Smooth muscle cell (in vitro differentiated cells): ENCODE results near the gene NOX4. TPM values are rescaled to one million over a fixed set of nuclear protein-coding genes. Genes with fewer than 3 reads are reported as not detected.

Source experiments
- DNase-seq: peaks from one replicate; lab custom pipeline; 2025; ENCODE audit not compliant: unreplicated experiment; lab: John Stamatoyannopoulos, UW
- H2AFZ ChIP-seq: fragments of 200-600 bp; sonication (generic); 2 replicates; pipeline ENCODE4 v1.6.0; 2016; ENCODE audit warnings: antibody characterized with exemption, low read depth, mild to moderate bottlenecking
- H3F3A ChIP-seq: fragments of 200-600 bp; sonication (generic); 2 replicates; pipeline ENCODE4 v1.6.0; 2017; ENCODE audit warnings: antibody characterized with exemption, low read depth
- H3K27ac ChIP-seq: fragments of 200-600 bp; sonication (generic); 2 replicates; pipeline ENCODE4 v1.5.1; 2016; ENCODE audit warnings: low read depth, mild to moderate bottlenecking
- H3K27me3 ChIP-seq: fragments of 200-600 bp; sonication (generic); 2 replicates; pipeline ENCODE4 v1.6.1; 2016; ENCODE audit warnings: low read depth, mild to moderate bottlenecking
- H3K36me3 ChIP-seq: fragments of 200-600 bp; sonication (generic); 2 replicates; pipeline ENCODE4 v1.5.1; 2016; ENCODE audit warnings: low read depth
- H3K4me1 ChIP-seq: fragments of 200-600 bp; sonication (generic); 2 replicates; pipeline ENCODE4 v1.5.1; 2016; ENCODE audit warnings: low read depth
- H3K4me2 ChIP-seq: fragments of 200-600 bp; sonication (generic); 2 replicates; pipeline ENCODE4 v1.6.0; 2016; ENCODE audit warnings: mild to moderate bottlenecking
- H3K4me3 ChIP-seq: fragments of 200-600 bp; sonication (generic); 2 replicates; pipeline ENCODE4 v1.5.1; 2016; ENCODE audit warnings: mild to moderate bottlenecking
- H3K79me2 ChIP-seq: fragments of 200-600 bp; sonication (generic); 2 replicates; pipeline ENCODE4 v1.6.0; 2016; ENCODE audit warnings: low read depth, mild to moderate bottlenecking
- H3K9ac ChIP-seq: fragments of 200-600 bp; sonication (generic); 2 replicates; pipeline ENCODE4 v1.6.0; 2016; ENCODE audit warnings: low read depth
- H3K9me3 ChIP-seq: fragments of 200-600 bp; sonication (generic); replicated peaks from 2 replicates; pipeline ENCODE4 v1.5.1; 2016; ENCODE audit warnings: low read depth
- H4K20me1 ChIP-seq: fragments of 200-600 bp; sonication (generic); 2 replicates; pipeline ENCODE4 v1.6.0; 2016; ENCODE audit warnings: low read depth
- WGBS: methylation state at CpG from one replicate; pipeline ENCODE4 v1.1.7; 2016; ENCODE audit warnings: low lambda C conversion rate; 5-methylcytosine and 5-hydroxymethylcytosine counted together
- polyA plus RNA-seq: library from polyadenylated mRNA; unstranded; fragments of >200 nt; fragmentation: Nextera tagmentation; extraction: Ambion mirVana; gene quantifications from 2 replicates; pipeline ENCODE4 v1.2.1, GENCODE V29; 2016
- total RNA-seq: library from RNA; depleted of rRNA; stranded (reverse); fragments of >200 nt; gene quantifications from 2 replicates; pipeline ENCODE4 v1.2.3, GENCODE V29; 2014
- TF ChIP-seq, protein P1 (sequence below): fragments of 200-600 bp; sonication (generic); IDR thresholded peaks from 2 replicates; pipeline ENCODE4 v1.5.1; 2017; ENCODE audit warnings: borderline replicate concordance, mild to moderate bottlenecking, antibody characterized with exemption; ENCODE audit not compliant: insufficient read depth, poor library complexity, severe bottlenecking

Gene NOX4
- total and polyA plus RNA-seq, 2 experiments from 2014 or later: 7.3 to 31.9 TPM

DNA sequence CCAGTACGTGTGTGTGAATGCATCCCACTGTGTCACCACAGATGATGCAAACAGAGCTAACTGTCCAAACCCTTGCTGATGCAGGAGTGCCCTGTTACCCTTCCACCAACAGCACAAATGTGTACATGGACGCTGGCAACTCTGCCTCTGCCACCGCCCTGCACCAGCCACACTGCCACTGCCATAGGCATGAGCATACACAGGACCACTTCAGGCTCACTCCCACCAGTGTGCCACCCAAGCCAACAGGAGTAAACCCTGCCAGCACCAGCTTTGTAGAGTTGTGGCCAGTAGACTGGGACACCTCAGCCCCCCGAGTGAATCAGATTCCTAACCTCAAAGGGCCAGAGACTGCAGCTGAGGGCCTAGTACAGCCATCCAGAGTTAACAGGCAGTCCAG lies 34.0 kb downstream of the NOX4 start:
- no peaks in the 10 kb centered on the region for H3K27me3 ChIP-seq
- H3K4me1 ChIP-seq: no peaks in the 10 kb centered on the region
- H3K36me3 ChIP-seq: no peaks in the 10 kb centered on the region
- TF ChIP-seq, protein P1, sequence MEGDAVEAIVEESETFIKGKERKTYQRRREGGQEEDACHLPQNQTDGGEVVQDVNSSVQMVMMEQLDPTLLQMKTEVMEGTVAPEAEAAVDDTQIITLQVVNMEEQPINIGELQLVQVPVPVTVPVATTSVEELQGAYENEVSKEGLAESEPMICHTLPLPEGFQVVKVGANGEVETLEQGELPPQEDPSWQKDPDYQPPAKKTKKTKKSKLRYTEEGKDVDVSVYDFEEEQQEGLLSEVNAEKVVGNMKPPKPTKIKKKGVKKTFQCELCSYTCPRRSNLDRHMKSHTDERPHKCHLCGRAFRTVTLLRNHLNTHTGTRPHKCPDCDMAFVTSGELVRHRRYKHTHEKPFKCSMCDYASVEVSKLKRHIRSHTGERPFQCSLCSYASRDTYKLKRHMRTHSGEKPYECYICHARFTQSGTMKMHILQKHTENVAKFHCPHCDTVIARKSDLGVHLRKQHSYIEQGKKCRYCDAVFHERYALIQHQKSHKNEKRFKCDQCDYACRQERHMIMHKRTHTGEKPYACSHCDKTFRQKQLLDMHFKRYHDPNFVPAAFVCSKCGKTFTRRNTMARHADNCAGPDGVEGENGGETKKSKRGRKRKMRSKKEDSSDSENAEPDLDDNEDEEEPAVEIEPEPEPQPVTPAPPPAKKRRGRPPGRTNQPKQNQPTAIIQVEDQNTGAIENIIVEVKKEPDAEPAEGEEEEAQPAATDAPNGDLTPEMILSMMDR: no peak
- no peak overlapping the region for H3K4me3 ChIP-seq
- H3K9me3 ChIP-seq: no peaks in the 10 kb centered on the region
- H2AFZ ChIP-seq: no peak overlapping the region
- H3F3A ChIP-seq: no peaks in the 10 kb centered on the region
- peaks cover 10% of the 10 kb centered on the region for H3K79me2 ChIP-seq
- H3K4me2 ChIP-seq: no peak overlapping the region
- 93% methylated on average over 4 of the region's 4 CpGs for WGBS
- no peak overlapping the region for H3K27ac ChIP-seq
- H3K9ac ChIP-seq: no peak overlapping the region
- no peak for DNase-seq
- H4K20me1 ChIP-seq: no peaks in the 10 kb centered on the region

DNA sequence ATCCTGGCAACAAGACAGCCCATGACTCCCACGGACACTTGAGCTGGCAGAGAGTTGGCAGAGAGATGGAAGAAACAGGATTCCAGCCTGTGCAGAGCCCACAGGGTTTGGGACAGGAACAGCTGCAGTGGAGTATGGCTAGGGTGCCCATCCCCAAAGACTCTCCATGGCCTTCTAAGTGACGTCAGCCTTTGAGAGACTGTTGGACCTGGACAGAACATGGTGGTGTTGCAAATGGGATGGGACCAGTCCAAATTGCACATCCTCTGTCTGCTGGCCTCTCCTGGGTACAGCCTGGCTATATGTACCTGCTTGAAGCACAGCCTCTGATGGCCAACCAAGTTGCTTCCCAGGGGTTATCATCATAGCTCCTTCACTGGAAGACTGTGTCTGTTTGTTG lies 34.5 kb downstream of the NOX4 start:
- Histone ChIP-seq H4K20me1 (no peaks in the 10 kb centered on the region), H3F3A (no peaks in the 10 kb centered on the region), H3K27me3 (no peaks in the 10 kb centered on the region), H3K9me3 (no peaks in the 10 kb centered on the region), H3K4me1 (no peaks in the 10 kb centered on the region), H3K36me3 (no peaks in the 10 kb centered on the region), H3K27ac (no peak overlapping the region), H3K4me2 (no peak overlapping the region), H3K79me2 (peaks cover 10% of the 10 kb centered on the region), H3K9ac (no peak overlapping the region), H2AFZ (no peak overlapping the region), H3K4me3 (no peak overlapping the region)
- 96% methylated on average over 2 of the region's 2 CpGs for WGBS
- no peak for DNase-seq
- TF ChIP-seq, protein P1: no peak

DNA sequence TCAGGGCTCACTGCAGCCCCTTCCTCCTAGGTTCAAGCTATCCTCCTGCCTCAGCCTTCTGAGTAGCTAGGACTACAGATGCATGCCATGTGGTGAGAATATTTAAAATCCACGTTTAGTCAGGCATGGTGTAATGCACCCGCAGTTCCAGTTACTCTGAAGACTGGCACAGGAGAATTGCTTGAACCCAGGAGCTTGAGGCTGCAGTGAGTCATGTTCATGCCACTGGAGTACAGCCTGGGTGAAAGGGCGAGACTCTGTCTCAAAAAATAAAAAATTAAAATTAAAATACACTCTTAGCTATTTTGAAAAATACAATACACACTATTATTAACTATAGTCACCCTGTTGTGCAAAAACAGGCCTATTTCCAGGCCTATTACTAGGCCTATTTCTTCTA lies 38.4 kb downstream of the NOX4 start:
- 89% methylated on average over 3 of the region's 3 CpGs for WGBS
- Histone ChIP-seq H3K9ac (no peak overlapping the region), H4K20me1 (no peaks in the 10 kb centered on the region), H3K79me2 (peaks cover 3% of the 10 kb centered on the region), H3K27me3 (no peaks in the 10 kb centered on the region), H3K27ac (no peak overlapping the region), H3K4me3 (no peak overlapping the region), H3F3A (no peaks in the 10 kb centered on the region), H3K36me3 (no peaks in the 10 kb centered on the region), H3K4me2 (no peak overlapping the region), H3K9me3 (no peaks in the 10 kb centered on the region), H2AFZ (no peak overlapping the region), H3K4me1 (no peaks in the 10 kb centered on the region)
- no peak for DNase-seq
- TF ChIP-seq, protein P1: no peak

DNA sequence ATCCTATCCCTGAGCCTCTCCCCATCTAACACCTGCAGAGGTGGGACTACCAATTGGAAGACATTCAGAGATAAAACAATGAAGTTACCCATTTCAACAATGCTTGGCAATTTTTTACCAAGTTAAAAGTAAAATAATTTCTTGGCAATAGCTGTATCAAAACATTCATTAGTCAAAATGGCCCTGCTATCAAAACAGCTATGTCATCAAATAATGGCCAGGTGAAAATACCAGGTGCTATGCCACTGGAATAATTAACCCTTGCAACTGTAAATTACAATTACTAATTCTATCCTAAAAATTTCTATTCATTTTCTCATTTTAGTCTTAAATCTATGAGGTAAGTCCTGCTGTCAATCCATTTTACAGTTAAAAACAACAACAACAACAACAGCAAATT lies 43.3 kb downstream of the NOX4 start:
- no peak overlapping the region for H3K4me2 ChIP-seq
- H3K27me3 ChIP-seq: no peaks in the 10 kb centered on the region
- no peak overlapping the region for H3K4me3 ChIP-seq
- H3K9ac ChIP-seq: no peak overlapping the region
- no peak for DNase-seq
- TF ChIP-seq, protein P1: no peak
- no peaks in the 10 kb centered on the region for H3F3A ChIP-seq
- H3K79me2 ChIP-seq: no peaks in the 10 kb centered on the region
- H3K9me3 ChIP-seq: no peaks in the 10 kb centered on the region
- no peak overlapping the region for H2AFZ ChIP-seq
- no peaks in the 10 kb centered on the region for H3K36me3 ChIP-seq
- H3K4me1 ChIP-seq: no peaks in the 10 kb centered on the region
- no peaks in the 10 kb centered on the region for H4K20me1 ChIP-seq
- H3K27ac ChIP-seq: no peak overlapping the region
